Stimulated activated CD8-positive, alpha-beta memory T cell treated with anti-CD3 and anti-CD28 coated beads, Interleukin-2, amount 100 ng/mL, for 48 hours (primary cell): Measurements from ENCODE around the gene MPND.

Source experiments
- DNase-seq, 2 donors: peaks; one replicate each; pipeline ENCODE4 v3.0.0-alpha.2; 2020; ENCODE audit warnings: low read depth in 2 of 2

The MPND gene

DNA sequence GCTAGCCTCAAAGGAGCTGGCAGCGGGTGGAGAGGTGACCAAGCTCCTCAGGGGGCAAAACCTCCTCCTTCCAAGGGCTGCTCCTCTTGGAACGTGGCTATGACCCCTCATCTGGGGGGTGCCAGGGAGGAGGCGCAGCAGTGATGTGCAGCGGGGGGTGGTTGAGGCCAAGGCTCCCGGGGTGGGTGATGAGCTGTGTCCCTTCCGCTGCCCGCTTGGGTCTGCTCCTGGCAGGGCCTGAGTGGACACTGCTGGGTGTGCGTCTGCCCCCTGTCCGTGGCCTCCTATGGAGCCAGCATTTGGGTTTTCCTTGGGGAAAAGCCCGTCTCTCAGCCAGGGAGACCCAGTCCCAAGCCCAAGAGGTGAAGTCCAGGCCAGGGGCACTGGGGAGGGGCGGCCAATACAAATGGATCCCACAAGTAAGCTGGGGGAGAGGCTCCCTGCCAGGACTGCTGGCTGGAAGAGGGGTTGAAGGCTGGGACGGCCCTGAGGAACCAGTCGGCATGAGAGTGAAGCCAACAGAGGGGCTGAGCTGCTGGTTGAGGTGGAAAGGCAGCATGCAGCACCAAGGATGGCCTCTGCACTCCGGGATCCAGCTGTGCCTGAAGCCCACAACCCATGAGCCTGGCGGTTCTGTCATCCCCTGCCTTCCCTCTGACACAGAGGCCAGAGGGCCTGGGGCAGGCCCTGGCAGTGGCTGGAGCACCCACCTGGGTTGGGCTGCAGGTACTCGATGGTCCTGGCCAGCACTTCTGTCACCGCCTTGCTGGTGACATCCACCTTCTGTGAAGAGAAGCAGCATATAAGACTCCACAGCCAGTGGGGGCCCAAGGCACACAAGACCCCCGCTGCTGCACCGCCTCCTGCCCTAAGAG is 22.7 kb downstream of the MPND start:
- no peak for DNase-seq

DNA sequence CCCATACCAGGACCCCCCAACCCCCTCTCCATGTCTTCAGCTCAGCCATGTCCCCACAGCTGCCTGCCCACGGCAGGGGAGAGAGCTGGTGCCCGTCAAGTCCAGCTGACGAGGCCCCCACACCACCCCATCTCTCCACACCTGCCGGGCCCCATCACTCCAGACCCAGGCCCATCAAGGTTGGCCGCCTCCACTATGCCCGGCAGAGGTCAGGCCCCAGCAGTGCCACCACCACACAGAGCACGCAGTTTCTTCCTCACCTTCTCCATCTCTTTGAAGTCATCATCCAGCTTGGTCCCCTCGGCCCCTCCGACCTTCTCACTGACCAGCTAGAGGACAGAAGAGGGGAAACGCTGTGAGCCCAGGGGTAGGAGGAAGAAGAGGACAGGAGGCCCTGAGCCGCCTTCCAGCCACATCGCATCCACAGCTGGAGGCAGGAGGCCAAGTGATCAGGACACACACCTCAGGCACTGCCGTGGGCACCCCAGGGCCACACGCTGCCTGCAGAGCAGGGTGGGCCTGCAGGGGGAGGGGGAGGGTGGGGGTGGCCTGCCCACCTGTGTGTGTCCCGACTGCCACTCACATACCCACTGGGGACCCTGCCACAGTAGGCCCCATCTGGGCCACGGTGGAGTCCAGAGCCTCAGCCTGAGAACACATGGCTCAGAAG is 23.4 kb downstream of the MPND start:
- DNase-seq, result no peak

DNA sequence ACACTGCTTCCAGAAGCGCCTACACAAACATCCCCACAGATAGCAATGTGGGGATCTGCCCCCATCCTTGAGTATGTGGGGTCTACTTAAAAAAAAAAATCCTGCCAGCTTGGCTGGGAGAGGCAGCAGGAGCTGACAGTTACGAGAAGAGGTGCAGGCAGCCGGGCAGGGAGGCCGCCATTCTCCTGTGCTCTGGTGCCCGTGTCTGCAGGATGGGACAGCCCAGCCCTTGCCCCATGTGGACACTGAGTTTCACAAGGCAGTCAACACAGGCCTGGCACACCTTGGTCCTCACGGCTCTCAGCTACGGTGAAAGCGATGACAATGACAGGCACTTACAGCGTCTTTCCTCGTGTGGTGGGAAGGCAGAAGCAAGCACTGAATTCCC is 24.0 kb downstream of the MPND start:
- no peak for DNase-seq

DNA sequence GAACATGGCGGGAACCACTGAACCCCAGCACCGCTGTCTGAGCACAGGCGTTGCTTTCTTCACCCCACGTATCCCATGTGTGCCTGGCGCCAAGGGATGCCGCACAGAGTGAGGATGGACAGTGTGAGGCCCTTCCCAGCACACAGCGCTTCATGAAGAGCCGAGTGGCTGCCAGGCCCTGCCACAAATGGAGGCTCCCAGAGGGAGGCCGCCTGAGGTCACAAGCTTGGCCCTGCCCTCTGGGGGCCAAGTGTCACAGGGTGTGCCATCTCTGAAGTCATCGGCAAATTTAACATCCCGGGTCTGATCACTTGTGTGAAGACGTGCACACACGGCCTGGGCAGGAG is 24.4 kb downstream of the MPND start:
- no peak for DNase-seq

DNA sequence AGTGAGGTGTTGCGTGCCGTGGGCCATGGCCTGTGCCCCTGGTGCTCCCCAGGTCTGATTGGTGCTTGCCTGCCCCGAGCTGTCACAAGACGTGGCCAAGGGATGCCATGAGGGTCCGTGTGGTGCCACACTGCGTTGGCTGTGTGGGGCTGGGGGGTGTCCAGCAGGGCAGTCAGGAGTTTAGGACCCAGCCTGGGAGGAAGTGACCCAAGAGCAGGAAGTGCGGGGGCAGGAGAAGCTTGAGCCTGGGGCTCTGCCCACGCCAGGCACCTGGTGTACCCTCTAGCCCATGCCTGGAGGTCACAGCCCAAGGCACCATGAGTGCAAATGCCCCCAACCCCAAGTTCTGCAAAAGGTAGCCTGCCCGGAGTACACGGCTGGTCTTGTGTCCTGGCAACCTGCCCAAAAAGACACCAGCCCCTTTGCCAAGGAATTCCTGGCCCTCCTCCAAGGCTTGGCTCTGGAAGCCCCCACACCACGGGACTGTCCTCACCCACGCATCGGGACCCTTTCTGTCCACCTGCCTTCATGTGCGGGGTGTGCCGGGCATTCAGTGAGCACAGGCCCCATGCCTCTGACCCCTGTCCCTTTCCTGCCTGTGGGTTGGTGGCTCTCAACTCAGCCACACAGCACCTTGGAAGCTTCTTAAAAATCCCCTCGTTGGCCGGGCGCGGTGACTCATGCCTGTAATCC is 24.9 kb downstream of the MPND start:
- no peak for DNase-seq

DNA sequence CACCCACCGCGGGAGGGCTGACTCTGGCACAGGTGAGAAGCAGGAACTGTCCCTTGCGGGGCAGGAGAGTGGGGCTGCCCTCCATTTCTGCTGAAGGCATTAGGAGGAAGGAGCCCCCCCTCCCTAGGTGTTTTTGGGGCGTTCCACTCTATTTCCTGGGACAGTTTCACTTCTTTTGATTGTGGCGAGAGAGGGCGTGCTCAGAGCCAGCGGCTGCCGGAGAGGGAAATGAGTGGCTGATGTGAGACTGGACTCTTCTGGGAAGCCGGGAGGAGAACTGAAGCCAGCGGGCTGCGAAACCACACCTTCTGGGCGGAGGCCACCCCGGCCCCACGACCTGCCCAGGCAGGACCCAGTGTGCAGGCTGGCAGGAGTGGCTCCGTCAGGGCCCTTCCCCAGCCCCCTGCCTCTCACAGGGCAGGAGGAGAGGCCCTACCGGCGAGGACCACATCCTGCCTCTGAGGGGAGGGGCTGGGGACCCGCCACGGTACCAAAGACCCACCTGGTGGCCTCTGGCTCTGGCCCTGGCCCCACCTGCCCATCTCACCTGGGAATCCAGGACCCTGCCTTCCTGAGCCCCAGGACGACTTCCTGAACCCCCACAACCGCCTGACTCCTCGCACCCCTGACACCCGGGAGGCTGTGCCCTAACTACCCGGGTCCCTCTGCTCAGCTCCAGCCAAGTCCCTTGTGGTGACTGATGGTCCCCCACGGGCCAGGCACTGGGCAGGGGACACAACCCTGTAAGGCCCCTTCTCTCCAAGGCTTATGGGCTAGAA is 25.9 kb downstream of the MPND start:
- peak; percentile 54 to 64 for DNase-seq

DNA sequence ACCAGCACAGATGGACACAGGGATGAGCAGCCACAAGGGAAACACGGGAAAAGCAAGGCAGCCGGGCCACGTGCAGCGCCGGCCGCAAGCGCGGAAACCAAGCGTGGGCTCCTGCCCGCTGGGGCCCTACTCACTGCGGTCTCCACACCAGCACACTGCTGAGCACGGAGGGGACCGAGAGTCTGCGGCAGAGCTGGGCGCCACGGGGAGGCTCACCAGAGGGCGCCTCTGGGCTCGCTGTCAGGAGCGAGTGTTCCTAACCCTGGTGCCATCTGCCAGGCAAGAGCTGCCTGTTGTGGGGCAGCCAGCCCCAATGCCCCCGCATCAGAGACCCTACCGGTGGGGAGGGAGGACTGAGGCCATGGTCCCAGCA is 26.5 kb downstream of the MPND start:
- peak; percentile 74 to 76 for DNase-seq

DNA sequence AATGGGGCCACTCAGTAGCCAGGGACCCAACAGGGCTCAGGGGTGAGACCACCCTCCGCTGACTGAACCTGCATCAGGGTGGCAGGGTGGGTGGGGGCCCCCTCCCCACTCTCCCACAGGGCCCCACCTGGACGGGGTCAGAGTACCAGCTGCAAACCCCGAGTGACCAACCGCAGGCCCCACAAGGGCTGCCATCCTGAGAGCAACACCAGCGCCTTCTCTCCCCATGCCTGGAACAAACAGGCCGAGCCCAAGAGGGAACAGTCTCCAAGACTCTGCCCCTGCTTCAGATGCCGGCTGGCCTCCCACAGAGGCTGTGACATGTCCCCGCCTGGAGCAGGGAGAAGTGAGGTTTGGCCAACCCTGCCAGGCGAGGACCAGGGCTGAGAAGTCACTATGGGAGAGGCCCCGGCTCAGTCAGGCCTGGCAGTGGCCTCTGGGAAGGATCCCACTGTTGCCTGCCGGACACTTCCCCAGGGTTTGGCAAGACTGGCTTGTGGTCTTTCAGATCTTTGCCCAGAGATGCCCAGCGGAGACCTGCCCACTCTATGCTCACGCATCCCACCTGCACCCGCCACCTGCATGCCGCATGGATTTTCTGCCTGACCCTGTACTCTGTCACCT is 27.2 kb downstream of the MPND start:
- DNase-seq, result no peak

DNA sequence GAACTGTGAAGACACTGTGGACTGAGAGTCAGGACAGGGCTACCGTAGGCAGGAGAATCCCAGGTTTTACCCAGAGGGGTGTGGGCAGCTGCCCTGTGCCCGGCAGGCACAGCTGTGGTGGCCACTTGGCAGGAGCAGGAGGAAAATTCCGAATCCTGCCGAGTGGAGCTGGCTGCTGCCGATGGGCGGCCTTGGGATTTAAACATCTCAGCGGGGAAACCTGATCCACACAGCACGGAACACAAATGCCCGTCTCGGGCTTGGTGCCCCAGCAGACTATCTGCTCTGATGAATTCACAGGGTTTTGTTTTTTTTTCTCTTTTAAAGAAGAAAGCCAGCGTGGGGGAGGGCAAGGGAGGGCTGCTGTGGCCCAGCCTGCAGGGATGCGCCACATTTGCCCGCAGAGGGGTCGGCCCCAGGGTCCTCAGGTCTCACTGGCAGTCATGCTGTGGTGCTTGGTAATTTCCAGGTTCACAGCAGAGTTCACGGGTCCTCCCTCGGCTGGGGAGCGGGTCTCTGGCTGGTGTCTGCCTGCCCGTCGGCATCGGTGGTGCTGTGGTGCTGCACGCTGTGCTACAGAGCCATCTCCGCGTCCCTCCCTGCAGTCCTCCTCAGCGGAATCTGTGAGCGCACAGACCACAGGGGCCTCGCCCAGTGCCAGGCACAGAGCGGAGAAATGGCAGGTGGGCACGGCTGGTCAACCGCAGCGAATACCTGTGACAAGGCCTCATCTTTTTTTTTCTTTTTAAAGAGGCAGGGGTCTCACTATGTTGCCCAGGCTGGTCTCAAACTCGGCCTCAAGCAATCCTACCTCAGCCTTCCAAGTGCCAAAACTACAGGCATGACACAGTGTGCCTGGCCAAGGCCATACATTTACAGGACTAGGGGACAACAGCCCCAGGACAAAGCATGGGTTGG is 28.1 kb downstream of the MPND start:
- DNase-seq, result no peak

DNA sequence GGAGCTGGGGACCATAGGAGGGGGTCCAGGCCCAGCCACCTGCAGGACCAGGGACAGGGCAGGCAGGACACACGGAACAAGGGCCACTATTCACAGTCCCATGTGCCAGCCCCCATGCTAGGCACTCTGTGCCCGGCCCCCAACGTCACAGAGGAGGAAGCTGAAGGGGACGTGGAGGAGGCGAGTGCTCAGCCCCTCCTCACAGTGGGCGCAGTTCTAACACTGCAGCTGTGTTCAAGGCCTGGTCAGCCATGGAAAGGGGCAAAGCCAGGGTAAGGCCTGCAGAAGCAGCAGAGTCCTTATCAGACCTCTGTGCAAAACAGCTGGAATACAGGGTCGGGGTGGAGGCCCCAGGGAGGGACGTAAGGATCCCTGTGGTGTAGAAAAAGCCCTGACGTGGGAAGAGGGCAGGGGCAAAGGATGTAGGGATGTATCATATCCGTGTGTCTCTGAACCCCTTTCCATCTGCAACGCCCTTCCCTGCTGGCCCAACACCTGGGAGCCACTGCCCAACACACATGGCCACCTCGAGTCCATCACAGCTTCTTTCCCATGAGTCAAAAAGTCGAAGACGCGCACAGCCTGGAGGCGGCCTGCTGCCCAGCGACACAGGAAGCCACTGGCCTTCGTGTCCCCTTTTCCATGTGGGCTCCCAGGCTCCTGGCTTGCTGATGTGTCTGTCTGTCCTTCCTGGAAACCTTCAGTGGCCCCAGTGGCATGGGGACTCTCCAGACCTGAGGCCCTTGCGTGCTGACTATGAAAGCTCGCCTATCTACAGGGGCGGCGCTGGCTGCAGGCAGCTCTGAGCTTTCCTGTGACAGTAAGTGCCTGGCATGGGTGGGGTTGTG is 29.0 kb downstream of the MPND start:
- no peak for DNase-seq

DNA sequence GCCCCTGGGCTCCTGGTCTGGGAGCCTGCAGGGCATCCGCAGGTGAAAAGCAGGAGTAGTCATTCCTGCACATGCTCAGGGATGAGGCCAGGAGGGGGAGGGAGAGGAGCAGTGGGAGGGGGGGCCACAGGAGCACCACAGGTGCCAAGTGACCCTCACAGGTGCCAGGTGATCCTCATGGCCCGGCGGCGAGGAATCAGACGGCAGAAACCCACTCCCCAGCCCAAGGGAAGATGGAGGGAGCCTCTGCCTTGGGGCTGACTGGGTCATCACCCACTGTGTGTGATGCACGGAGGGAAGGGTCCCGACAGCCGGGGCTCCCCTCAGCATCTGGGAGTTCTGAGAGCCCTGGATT is 29.6 kb downstream of the MPND start:
- no peak for DNase-seq

DNA sequence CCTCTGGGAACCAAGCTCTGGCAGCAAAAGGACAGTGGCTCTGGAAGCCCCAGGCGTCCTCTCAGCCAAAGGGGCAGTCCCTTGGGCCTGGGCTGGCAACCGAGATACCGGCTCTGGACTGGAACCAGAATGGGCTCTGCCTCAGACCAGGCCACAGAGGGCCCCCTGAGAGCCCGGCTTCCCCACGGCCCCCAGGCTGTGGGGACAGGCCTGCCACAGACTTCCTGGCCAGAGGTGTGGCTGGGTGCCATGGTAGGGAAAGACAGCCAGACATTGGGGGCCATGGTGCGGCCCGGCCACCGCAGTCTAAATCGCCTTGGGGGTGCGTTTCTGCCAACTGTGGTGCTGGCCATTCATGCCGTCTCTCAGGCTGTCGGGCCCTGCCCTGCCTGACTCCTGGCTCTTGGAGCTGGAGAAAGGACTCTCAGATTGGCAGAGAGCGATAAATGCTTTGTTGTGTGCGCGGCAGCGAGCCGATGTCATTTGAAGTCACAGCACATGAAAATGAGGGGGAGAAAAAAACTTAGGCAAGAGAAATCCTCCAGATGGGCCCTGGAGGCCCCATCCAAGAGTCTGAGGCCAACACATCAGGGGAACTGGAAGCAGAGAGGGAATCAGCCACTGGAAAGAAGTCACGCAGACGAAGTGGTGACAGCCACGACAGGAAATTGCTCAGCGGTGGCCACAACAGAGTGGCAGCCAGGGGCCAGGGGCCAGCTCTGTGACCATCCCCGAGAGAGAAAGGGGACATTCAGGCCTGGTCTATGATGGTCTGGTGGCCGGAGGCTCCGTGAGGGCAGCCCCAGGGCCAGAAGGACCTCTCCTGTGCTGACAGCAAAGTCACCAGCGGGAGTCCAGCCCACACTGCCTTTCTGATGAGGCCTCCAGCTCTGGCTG is 30.5 kb downstream of the MPND start:
- no peak for DNase-seq

DNA sequence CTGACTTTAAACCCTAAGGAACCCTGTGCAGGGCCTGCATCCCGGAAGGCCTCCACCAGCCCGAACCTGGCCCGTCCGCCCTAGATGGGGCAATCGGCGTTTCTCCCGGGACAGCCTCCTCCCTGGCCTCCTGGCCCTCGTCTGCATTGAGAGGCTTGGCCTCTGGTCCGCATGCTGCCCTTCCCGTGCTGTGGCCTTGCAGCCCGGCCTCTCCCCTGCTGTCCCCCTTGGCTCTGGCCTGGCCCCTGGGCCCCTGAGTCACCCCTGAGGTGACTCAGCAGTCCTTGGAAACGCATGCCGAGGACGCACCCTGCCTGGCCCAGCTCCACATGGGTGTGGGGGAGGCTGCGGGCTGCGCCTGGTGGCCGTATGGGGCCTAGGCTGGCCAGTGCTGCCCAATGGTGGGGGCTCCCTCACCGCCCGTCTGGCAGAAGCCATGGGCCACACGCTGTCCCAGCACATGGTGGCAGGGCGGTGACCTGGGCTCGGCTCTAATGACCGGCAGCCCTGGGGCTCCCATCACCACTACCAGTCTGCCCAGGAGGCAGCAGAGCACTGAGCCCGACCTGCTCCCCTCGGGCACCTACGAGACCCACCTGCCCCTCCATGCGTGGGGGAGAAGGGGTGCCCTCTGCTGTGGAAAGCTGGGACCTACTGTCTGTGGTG is 31.3 kb downstream of the MPND start:
- no peak for DNase-seq

DNA sequence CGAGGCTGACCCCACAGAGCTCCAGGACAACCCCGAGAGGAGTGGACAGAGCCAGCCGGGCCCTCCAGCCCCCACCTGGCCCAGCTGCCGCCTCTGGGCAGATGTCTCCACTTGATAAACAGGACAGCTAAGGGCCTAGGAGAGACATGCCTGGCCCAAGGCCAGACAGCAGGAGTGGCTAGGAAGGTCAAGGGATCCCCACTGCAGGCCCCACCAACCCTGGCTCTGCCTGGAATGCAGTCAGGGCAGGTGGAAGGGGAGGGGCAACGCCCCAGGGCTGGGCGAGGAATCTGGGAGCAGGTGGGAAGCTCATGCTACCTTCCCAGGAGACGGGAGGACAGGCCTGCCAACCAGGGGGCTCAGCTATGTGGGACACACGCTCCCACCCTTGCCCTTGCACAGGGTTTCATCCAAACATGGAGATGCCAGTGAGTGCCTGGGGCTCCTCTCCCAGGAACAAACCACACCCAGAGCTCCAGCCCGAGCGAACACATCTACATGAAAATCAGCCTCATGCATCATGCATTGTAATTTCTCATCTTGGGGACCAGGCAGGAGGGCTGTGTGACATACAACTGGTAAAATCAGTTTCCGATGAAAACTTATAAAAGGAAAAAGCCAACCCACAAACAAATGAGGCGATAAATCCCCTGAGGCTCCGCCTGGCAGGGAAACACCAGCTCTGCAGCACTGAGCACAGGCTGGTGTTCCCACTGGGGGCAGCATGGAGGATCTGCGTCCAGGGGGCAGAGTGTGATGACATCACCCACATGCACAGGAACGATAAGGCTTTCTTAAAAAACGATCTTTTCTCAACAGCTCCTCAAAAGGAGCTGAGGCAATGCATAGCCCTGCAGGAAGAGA is 32.0 kb downstream of the MPND start:
- no peak for DNase-seq

DNA sequence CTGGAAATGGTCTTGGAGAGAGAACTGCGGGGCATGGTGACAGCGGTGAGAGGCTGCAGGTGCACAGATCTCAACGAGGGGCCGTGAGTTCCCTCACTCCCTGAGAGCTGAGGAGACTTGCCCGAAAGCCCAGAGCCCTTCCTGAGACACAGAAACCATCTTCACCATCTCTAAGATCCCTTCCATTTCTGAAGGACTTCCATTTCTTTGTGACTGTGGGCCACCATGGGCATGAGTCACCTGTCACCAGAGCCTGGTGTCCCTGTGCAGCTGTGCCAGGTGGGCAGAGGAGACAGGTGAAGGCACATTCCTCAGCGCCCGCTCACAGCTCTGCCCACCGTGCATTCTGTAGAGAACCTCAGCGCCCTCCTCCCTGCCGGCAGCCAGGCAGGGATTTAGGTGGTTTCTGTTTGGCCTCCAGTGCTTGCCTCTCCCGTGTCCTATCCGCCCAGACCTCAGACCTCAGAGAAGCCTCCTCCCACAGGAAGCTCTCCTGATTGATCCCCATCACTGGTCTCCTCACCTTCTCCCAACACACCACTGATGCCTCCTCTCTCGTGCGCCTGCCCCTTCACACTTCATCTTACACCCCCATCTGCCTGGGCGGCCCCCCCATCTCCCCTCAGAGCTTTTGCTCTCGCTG is 32.8 kb downstream of the MPND start:
- no peak for DNase-seq

DNA sequence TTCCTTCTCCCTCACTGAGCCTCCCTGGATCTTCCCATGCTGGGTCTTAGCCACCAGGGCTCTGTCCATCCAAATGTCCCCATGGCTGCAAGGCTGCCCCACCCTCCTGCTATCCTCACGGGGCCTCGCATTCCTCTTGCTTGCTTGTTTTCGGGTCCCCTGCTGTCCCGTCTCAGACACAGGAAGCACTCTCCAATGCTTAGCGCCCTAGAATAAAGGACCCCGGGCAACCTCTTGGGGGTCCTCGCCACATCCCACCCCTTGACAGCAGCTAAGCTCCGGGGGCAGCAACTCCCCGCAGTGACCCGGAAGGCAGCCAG is 33.3 kb downstream of the MPND start:
- no peak for DNase-seq
